HG02970 (cell line): ENCODE results near the gene SCO2.
"Not testable (repeated sequence)": the region's sequence is repeated elsewhere in the genome, so short reads cannot be mapped to it uniquely, and the experiment has no call there.

Experiments
- ATAC-seq: cut with Tn5 transposase; IDR thresholded peaks from one replicate; pipeline ENCODE4 v1.9.1; 2021; ENCODE audit warnings: mild to moderate bottlenecking, moderate library complexity, moderate number of reproducible peaks; ENCODE audit not compliant: unreplicated experiment, low FRiP score

The SCO2 gene

DNA sequence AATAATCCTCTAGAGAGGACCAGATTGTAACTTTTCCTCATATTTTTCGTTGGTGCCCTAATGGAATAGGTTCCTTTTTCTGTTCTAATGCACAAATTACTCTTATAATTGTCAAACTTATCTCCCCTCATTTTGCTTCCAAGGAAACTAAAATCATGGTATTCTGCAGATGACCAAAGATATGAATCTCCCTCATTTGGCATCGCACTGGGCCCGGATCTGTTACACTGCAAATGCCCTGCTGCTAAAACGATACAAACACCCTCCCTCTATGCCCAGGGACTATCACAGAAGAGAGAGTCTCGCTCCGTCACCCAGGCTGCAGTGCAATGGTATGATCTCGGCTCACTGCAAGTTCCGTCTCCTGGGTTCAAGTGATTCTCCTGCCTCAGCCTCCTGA lies 27.9 kb upstream of the SCO2 start:
- ATAC-seq, result no peak

- ATAC-seq, result no peak
These were observed 25.9 kb upstream of the SCO2 start for GRCh38 chr22:50551160-50551752.

DNA sequence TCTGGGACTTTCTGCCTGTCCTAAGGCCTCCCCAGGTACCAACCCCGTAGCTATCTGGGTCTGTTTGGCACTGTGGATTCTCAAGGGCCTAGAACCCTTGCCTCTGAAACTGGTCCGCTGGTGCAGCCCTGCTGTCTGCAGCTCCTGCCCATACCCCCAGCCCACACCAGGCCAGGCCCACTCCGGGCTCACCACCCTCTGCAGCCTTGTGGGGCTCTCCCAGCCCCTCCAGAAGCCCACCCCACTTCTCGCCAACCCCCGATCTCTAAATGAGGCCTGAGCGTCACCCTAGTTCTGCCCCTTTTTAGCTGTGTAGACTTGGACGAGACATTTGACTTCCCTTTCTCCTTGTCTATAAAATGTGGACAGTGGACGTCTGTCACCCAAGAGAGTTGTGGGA lies 25.0 kb upstream of the SCO2 start:
- ATAC-seq, result no peak

DNA sequence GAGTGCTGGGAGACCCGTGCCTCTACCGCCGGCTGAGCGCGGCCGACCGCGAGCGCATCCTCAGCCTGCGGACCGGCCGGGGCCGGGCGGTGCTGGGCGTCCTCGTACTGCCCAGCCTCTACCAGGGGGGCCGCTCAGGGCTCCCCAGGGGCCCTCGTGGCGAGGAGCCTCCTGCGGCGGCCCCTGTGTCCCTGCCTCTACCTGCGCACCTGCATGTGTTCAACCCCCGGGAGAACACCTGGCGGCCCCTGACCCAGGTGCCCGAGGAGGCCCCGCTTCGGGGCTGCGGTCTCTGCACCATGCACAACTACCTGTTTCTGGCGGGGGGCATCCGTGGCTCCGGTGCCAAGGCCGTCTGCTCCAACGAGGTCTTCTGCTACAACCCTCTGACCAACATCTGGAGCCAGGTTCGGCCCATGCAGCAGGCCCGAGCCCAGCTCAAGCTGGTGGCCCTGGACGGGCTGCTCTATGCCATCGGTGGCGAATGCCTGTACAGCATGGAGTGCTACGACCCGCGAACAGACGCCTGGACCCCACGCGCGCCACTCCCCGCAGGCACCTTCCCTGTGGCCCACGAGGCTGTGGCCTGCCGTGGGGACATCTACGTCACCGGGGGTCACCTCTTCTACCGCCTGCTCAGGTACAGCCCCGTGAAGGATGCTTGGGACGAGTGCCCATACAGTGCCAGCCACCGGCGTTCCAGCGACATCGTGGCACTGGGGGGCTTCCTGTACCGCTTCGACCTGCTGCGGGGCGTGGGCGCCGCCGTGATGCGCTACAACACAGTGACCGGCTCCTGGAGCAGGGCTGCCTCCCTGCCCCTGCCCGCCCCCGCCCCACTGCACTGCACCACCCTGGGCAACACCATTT lies 23.8 kb upstream of the SCO2 start:
- no peak for ATAC-seq

DNA sequence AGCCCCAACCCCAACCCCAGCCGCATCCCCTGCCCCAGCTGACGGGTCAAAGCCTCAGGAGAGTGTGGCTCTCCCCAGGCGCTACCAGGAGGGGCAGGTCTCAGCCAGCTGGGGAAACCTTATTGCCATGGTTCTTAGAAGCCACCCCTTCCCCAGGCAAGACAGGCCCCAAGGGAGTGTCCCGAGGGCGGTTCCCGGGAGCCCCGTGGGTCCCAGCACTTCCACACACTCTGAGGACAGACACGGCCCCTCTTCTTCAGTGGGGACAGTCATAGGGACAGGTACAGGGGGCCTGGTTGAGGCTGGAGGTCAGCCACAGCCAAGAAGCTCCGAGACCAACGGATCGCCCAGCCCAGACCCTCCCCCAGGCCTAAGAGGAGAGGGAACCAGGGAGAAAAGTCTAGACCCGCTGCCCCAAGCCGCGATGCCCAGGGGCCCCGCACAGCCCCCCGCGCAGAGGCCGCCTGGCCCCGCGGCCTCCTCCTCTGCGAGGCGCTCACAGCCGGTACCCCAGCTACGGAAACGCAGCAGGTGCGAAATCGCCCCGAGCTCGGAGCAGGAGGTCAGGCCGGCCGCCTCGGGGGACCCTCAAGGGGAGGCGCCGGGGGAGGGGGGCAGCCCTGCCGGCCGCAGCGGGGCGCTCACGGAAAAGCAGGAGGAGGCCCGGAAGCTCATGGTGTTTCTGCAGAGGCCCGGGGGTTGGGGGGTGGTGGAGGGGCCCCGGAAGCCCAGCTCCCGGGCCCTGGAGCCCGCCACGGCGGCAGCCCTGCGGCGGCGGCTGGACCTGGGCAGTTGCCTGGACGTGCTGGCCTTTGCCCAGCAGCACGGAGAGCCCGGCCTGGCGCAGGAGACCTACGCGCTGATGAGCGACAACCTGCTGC lies 22.9 kb upstream of the SCO2 start:
- no peak for ATAC-seq

- no peak for ATAC-seq
These were observed 22.0 kb upstream of the SCO2 start for GRCh38 chr22:50547263-50547985.

DNA sequence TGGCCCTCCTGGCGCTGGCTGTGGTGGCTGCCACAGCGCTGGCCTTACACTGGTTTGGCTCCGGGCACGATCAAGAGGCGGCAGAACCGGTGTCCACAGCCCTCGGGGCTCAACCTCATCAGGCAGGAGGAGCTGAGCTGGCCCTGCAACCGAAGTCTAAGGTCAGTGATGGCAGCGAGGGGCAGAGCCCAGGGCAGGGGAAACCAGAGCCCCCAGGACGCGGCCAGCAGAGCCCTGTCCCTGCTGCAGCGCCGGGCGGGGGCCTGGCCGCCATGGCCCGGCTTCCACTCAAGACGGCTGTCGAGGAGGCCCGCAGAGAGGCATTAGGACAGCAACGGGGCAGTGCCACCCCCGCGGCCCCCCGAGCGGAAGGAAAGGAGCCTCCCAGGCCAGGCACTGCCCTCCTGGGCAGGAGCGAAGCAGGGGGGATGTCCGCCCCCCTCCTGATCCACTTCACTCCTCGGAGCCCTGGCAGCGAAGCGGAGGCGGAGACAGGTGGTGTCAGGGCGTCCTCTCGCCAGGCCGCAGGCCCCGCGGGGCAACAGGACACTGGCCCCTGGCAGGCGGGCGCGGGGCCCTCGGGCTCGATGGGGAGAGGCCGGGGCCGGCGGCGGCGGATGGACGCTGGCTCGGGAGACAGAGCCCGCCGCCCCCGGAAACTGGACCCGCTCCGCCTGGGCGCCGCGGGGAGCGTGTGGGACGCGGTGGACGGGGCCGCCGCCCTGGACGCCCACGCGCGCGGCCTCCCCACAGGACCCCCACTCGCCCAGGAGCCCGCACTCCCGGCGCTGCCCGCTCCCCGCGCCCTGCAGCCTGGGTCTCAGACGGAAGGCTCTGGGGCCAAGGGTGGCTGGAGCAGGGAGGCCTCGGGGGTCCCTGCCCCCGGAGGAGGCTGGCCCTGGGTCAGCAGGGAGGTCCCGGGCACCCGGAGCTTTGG lies 21.2 kb upstream of the SCO2 start:
- ATAC-seq, result no peak

DNA sequence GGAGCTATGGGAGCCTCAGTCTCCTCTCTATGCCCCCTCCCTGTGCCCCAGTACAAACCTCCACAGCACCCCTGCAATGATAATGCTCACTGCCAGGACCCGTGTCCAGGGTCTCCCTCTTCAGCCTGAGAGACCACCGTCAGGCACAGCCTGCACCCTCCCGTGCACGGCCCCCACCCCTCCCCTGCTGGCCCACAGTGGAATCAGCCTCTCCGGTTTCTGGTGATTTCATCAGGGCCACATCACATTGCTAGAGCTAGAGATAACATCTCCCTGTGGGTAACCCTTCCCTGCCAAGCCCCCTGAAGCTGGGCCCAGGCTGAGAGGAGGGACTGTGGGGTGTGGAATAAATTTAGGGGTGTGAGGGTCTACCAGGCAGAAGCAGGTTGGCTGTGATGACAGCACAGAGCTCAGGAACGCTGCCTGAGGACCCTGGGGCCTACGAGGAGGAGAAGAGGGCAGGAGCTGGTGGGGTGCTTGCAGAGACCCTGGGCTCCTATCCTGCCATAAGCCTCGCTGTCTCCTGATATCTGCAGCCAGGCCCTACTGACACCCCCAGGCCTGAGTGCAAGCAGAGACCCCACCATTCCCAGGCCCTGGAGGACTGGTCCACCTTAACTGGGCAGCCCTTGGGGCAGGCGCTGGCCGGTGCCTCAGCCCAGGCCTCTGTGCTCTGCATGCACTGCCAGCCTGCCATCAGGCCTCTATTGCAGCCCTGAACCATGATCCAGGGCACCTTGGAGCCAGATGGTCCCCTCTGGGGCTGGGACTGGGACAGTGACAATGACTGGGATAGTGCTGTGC lies 20.3 kb upstream of the SCO2 start, which contains the start of gene KLHDC7B:
Gene KLHDC7B, plus strand, starts transcription at position 378 of the 804 bp plus-strand sequence. Its CDS starts 345 bp downstream, at position 723.
- ATAC-seq, result no peak

GRCh38 chr22:50544746-50545253 lies 19.4 kb upstream of the SCO2 start:
- no peak for ATAC-seq

- ATAC-seq, result no peak
These were observed 18.8 kb upstream of the SCO2 start for GRCh38 chr22:50544078-50544745.

- no peak for ATAC-seq
These were observed 17.1 kb upstream of the SCO2 start for GRCh38 chr22:50542416-50542927.

DNA sequence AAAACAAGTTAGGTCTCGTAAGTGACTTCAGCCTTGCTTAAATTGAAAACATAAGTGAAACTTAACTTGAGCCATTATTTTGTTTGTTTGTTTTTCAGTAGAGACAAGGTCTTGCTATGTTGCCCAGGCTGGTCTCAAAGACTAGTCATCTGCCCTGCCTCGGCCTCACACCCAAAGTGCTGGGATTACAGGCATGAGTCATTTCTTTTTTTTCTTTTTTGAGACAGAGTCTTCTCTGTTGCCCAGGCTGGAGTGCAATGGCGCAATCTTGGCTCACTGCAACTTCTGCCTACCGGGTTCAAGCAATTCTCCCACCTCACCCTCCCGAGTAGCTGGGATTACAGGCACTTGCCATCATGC lies 16.2 kb upstream of the SCO2 start:
- ATAC-seq, result not testable (repeated sequence)

DNA sequence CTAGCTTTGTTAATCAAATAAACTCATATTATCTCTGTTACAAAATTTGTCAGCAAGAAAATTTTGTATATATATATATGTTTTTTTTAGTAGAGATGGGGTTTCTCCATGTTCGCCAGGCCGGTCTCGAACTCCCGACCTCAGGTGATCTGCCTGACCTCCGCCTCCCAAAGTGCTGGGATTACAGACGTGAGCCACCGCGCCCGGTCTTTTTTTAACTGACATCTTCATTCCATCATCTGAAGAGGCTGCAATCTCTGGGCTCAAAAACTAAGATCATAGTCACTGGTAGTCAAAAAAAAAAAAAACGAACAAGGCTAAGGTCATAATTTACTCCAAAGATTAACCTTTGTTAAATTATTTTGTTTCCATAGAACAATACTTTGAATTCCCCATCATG lies 15.0 kb upstream of the SCO2 start:
- ATAC-seq, result no peak

DNA sequence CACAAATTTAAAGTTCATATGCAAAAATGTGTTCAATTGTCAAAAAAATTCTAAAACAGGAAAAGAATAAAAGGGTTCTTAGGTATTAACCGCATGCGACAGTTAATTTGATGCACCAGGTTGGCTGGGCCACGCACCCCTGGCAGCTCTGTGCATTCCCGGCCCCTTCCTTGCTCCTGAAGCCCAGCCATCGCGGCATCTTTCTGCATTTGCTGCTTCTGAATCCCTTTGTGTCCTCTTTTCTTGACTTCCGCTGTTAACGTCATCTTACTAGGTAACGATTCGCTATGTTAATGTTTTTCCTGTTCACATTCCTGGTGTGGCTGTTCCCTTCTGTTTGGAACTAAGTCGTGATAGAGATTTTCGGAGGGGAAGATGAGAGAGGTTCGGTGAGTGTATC lies 12.4 kb upstream of the SCO2 start:
- no peak for ATAC-seq

DNA sequence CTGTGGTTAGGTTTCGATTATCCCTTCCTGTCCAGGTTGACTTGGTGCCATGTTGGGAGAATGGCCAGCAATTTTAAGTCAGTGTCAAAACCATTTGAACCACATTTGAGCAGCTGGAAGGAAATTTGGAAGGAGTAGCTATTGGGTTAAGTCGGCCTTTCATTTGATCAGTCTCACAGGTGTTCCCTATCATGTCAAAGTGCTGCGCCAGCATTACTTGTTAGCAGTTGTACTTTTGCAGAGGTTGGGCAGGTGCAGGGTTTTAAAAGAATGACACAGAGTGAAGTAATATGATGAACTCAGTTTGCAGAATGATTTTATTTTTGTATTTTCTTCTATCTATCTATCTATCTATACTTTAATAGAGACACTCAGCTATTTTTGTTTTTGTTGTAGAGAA lies 10.8 kb upstream of the SCO2 start:
- no peak for ATAC-seq

- ATAC-seq, result no peak
These were observed 9.7 kb upstream of the SCO2 start for GRCh38 chr22:50535113-50535512.

GRCh38 chr22:50533856-50534711 lies 8.7 kb upstream of the SCO2 start:
- not testable (repeated sequence) for ATAC-seq
